IPS DF 4.7 (cell line): ENCODE results near the gene FBXO8.
"Not testable (repeated sequence)": the region's sequence is repeated elsewhere in the genome, so short reads cannot be mapped to it uniquely, and the experiment has no call there.

Experiments used
- DNase-seq: peaks from one replicate; pipeline ENCODE4 v3.0.0-alpha.2; 2013; ENCODE audit warnings: low spot score; ENCODE audit errors: extremely low read depth

FBXO8 gene, protein sequence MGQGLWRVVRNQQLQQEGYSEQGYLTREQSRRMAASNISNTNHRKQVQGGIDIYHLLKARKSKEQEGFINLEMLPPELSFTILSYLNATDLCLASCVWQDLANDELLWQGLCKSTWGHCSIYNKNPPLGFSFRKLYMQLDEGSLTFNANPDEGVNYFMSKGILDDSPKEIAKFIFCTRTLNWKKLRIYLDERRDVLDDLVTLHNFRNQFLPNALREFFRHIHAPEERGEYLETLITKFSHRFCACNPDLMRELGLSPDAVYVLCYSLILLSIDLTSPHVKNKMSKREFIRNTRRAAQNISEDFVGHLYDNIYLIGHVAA

GRCh38 chr4:174283507-174284471 lies at the start of gene FBXO8, which contains the start of gene CEP44:
Gene FBXO8, minus strand, starts transcription at chr4:174283667. Its CDS starts 20,575 bp downstream, at chr4:174263092.
Gene CEP44, plus strand, starts transcription at chr4:174283911. Its CDS starts 15,211 bp downstream, at chr4:174299122.
- no peak for DNase-seq

GRCh38 chr4:174332741-174333493 lies 49.5 kb upstream of the FBXO8 start:
- DNase-seq, result no peak

DNA sequence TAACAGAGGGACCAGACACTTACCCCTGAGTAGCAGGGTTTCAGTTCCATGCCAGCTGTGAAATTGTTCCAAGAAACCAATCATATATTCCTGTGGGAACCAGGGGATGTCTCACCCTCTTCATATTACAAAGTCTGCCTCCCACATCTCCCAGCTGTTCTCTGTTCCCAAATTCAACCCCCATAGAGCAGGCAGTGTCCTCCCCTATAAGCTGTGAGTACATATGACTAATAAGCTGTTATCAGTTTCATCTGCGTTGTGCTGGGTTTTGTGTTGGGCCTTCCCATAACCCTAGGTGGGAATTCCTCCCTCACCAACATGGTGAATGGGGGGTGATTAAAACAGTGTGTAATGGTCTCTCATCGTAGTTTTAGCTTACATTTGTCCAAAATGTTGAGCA lies 41.3 kb upstream of the FBXO8 start:
- no peak for DNase-seq

- DNase-seq, result no peak
Observed at GRCh38 chr4:174324236-174324635, 40.8 kb upstream of the FBXO8 start.

DNA sequence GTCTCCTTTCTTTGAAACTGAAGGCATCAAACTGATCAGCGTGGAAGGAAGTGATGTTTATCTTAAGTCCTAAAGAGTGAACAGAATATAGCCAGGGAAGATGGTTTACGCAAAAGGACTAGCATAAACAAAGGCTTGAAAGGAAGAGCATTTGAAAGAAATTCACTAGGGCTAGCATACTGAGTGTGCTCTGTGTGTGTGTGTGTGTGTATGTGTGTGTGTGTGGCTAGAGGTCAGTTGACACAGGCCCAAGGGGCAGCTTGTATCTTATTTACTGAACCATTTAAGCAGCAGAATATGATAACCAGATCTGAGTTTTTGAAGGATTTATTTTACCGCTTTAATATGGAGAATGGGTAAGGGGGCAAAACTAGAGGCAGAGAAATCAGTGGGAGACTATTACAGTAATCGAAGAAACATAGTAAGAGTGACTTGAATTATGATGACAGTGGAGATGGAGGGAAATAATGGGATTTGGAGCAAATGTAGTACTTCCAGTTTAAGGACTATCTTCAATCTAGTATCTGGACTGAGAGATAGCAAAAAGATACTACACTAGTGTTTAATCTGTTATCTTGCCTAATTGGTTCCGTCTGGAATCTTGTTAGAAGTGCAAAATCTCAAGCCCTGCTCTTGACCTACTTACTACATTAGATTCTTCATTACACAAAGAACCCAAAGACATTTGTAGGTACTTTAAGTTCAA lies 37.2 kb upstream of the FBXO8 start:
- DNase-seq, result no peak

DNA sequence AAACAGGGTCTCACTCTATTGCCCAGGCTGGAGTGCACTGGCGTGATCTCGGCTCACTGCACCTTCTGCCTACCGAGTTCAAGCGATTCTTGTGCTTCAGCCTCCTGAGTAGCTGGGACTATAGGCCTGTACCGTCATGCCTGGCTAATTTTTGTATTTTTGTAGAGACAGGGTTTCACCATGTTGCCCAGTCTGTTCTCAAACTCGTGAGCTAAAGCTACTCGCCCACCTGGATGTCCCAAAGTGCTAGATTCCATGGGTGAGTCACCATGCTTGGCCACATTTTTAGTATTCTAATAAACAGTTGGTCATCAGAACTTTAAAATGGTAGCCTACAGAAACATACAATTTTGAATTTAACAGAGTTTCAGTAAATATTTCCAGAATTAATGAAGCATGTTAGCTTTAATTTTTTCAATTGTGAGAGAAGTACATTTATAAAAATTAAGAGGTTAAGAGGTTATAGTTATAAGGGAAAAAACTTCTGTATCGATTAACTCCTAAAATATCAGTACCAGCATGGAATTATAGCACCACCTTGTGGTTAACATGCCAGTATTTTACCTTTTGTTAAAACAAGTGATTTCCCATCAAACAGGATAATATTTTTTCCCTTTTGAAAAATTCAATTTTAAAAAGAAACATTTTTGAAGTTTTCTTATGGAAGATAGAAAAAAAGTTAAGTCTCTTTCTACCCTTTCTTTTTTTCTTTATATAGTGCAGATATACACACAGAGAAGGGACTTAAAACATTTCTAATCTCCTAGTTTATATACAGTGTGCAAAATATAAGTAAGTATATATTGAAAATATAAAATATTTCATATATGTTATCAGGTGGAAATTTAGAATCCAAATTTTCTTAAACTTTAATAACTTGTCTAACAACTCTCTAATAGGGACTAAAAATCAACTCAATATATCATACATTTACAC lies 35.6 kb upstream of the FBXO8 start:
- DNase-seq, result no peak

DNA sequence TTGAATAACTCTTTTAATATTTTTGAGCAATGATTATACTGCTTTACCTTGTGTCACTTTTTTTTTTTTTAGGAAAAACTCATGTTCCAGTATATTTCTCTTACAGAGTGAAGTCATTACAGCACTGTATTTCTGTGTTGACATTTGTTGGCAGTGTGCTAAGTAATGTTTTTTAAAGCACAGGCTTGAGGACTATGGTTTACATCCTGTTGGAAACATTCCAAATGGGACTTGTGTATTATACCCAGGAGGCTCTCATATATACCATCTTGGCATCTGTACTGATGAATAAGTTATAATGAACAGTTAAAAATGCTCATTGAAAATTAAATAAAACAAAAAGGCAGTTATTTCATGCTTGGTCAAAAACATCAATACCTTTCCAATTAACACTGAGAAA lies 34.1 kb upstream of the FBXO8 start:
- no peak for DNase-seq

DNA sequence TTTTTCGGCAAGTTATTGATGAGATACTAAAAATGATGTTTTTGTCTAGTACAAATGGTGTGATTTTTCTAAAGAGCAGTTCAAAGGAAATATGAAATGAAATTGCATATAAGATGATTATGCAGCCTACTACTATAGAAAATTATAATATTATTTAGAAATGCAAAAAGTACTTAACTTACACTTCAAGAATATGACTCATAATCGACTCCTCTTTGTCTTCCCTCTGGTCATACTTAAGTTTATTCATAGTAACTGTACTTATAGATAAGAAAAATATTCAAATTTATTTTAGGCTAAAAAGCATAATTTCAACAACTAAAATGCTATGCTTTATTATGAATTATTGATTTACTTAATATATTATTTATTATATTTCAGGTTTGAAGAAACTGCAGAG lies 33.5 kb upstream of the FBXO8 start:
- DNase-seq, result no peak

DNA sequence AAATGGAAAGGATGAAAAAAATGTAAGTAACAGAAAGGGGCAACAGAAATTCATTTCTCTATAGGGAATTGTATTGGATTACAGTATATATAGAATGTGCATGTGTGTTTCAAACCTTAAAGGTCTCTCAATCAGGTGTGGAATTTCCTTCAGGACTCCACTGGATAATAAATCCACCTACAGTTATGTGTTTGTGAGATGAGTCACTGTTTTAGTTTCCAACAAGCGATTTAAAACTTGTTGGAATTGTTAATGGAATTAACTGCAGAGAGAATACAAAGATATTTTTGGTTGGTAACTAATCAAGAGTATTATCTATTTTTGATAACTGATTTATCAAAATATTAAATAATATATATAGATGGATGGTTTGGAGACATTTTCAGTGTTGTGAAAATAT lies 33.1 kb upstream of the FBXO8 start:
- no peak for DNase-seq

GRCh38 chr4:174314770-174315169 lies 31.3 kb upstream of the FBXO8 start:
- DNase-seq, result no peak

DNA sequence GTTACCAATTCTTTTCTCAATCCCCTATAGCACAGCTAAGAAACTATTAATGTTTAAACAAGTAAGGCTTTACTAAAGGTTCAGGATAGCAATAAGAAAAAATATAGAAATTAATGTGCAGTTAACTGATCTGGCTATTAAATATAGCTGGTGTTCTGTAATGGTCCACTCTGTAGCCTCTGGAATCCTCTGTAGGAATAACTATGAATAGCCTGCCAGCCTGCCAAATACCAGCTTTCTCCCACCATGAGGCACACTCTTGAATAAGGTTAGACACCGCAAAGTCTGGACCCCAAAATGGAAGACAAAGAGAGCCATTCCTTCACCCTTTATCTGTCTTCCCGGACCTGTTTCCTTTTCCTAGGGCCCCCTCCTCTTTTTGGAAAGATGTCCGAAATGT lies 30.8 kb upstream of the FBXO8 start:
- no peak for DNase-seq

- no peak for DNase-seq
Observed at GRCh38 chr4:174312993-174313392, 29.5 kb upstream of the FBXO8 start.

GRCh38 chr4:174307694-174308093 lies 24.2 kb upstream of the FBXO8 start:
- DNase-seq, result no peak

- DNase-seq, result no peak
Observed at GRCh38 chr4:174305961-174306360, 22.5 kb upstream of the FBXO8 start.

DNA sequence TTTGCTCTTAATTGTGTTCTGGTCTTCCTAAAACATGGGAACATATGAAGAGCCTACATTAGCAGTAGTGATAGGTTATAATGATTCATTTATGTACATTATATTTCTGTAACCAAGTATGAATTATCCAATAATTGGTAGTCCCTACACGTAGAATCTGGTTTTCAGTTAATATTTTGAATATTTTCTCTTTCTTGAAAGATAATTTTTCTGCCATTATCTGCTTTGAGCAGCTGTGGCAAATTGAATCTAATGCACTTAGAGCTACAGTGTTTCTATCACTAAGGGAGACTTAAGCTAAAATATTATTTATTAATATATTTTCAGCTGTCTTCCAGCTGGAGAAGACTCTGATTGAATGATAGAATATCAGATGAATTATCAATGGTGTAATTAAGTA lies 21.2 kb upstream of the FBXO8 start:
- no peak for DNase-seq

DNA sequence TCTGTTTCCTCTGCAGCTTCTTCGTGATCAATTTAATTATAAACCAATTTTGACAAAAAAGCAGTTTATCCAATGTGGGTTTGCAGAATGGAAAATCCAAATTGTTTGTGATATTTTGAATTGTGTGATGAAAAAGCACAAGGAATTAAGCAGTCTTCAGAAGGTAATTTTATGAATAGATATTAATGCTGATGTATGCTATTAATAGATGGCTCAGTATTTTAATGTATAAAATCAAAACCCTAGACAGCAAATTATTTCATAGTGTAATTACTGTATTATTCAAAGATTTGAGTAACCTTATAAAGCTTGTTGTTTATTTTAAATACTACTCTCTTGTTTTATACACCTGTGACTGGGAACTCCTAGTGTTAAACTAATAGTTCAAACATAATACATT lies 20.2 kb upstream of the FBXO8 start:
- no peak for DNase-seq

DNA sequence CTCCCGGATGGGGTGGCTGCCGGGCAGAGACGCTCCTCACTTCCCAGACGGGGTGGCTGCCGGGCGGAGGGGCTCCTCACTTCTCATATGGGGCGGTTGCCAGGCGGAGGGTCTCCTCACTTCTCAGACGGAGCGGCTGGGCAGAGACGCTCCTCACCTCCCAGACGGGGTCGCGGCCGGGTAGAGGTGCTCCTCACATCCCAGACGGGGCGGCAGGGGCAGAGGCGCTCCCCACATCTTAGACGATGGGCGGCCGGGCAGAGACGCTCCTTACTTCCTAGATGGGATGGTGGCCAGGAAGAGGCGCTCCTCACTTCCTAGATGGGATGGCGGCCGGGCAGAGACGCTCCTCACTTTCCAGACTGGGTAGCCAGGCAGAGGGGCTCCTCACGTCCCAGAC lies 11.7 kb upstream of the FBXO8 start:
- not testable (repeated sequence) for DNase-seq

DNA sequence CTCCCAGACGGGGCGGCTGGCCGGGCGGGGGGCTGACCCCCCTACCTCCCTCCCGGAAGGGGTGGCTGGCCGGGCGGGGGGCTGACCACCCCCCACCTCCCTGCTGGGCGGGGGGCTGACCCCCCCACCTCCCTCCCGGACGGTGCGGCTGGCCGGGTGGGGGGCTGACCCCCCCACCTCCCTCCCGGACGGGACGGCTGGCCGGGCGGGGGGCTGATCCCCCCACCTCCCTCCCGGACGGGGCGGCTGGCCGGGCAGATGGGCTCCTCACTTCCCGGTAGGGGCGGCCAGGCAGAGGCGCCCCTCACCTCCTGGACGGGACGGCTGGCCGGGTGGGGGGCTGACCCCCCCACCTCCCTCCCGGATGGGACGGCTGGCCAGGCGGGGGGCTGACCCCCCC lies 11.2 kb upstream of the FBXO8 start:
- not testable (repeated sequence) for DNase-seq

DNA sequence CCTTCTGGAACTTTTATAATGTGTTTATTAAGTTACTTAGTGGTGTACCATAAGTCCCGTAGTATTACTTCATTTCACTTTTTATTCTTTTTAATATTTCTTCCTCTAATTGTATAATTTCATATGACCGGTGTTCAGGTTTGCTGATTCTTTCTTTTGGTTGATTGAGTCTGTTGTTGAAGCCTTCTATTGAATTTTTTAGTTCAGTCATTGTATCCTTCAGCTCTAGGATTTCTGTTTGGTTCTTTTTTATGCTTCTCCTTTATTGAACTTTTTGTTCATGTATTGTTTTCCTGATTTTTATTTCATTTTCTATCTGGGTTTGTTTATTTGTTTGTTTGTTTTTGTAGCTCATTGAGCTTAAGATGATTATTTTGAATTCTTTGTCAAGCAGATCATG lies 9.0 kb upstream of the FBXO8 start:
- no peak for DNase-seq

DNA sequence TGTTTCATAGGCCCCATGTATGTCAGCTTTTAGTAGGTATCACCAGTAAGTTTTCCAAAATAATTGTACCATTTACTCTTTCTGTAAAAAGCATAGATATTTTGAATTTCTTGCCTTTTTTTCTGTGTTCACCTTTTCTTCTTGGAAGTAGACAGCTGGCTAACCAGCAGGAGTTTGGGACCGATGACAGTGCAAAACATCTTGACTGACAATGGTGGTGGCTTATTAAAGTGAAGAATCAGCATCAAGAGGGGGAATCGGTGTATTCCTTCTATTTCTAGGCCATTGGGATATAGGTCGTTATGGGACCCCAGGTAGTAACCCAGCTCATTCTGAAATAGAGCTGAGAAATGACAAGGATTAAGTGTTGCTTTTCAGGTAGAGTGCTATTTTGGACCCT lies 3.4 kb upstream of the FBXO8 start:
- DNase-seq, result no peak
